Hepatocyte (in vitro differentiated cells): ENCODE measurements around the gene SIVA1. TPM values are rescaled to one million over a fixed set of nuclear protein-coding genes. Genes with fewer than 3 reads are reported as not detected.

Experiments used
- DNase-seq: peaks from one replicate; pipeline ENCODE4 v3.0.0-alpha.2; 2016; ENCODE audit warnings: low spot score
- H2AFZ ChIP-seq: fragments of 200-600 bp; sonication (generic); 2 replicates; pipeline ENCODE4 v1.6.0; 2016; ENCODE audit warnings: antibody characterized with exemption, mild to moderate bottlenecking
- H3K27ac ChIP-seq: fragments of 200-600 bp; sonication (generic); 2 replicates; pipeline ENCODE4 v1.5.1; 2016; ENCODE audit warnings: mild to moderate bottlenecking
- H3K27me3 ChIP-seq: fragments of 200-600 bp; sonication (generic); 2 replicates; pipeline ENCODE4 v1.6.1; 2016
- H3K36me3 ChIP-seq: fragments of 200-600 bp; sonication (generic); replicated peaks from 2 replicates; pipeline ENCODE4 v1.5.1; 2016; ENCODE audit warnings: low read depth; ENCODE audit not compliant: insufficient read depth
- H3K4me1 ChIP-seq: fragments of 200-600 bp; sonication (generic); 2 replicates; pipeline ENCODE4 v1.5.1; 2016; ENCODE audit warnings: mild to moderate bottlenecking, moderate library complexity; ENCODE audit not compliant: insufficient read depth
- H3K4me2 ChIP-seq: fragments of 200-600 bp; sonication (generic); 2 replicates; pipeline ENCODE4 v1.6.0; 2016
- H3K4me3 ChIP-seq: fragments of 200-600 bp; sonication (generic); 2 replicates; pipeline ENCODE4 v1.5.1; 2016; ENCODE audit warnings: mild to moderate bottlenecking
- H3K79me2 ChIP-seq: fragments of 200-600 bp; sonication (generic); 2 replicates; pipeline ENCODE4 v1.6.0; 2017; ENCODE audit warnings: mild to moderate bottlenecking
- H3K9me2 ChIP-seq: fragments of 200-600 bp; sonication (generic); replicated peaks from 2 replicates; pipeline ENCODE4 v1.6.0; 2017; ENCODE audit warnings: mild to moderate bottlenecking; ENCODE audit not compliant: insufficient read depth
- H3K9me3 ChIP-seq: fragments of 200-600 bp; sonication (generic); 2 replicates; pipeline ENCODE4 v1.5.1; 2016; ENCODE audit warnings: low read depth, mild to moderate bottlenecking
- H4K20me1 ChIP-seq: fragments of 200-600 bp; sonication (generic); 2 replicates; pipeline ENCODE4 v1.6.0; 2016; ENCODE audit warnings: mild to moderate bottlenecking; ENCODE audit not compliant: insufficient read depth, poor library complexity, severe bottlenecking
- CTCF ChIP-seq: fragments of 200-600 bp; sonication (generic); IDR thresholded peaks from 2 replicates; pipeline ENCODE4 v1.5.1; 2016; ENCODE audit warnings: antibody characterized with exemption, mild to moderate bottlenecking; ENCODE audit not compliant: poor library complexity
- EZH2 ChIP-seq: fragments of 200-600 bp; sonication (generic); IDR thresholded peaks from 2 replicates; pipeline ENCODE4 v1.6.1; 2016; ENCODE audit warnings: antibody characterized with exemption, mild to moderate bottlenecking, borderline replicate concordance
- EZH2phosphoT487 ChIP-seq: fragments of 200-600 bp; sonication (generic); IDR thresholded peaks from one replicate; pipeline ENCODE4 v1.6.1; 2018; ENCODE audit warnings: antibody characterized with exemption, mild to moderate bottlenecking, low read depth, moderate library complexity; ENCODE audit not compliant: unreplicated experiment, severe bottlenecking
- WGBS: methylation state at CpG from one replicate; pipeline ENCODE4 v1.1.6; 2016; ENCODE audit warnings: low lambda C conversion rate; ENCODE audit errors: missing lambda C conversion rate; 5-methylcytosine and 5-hydroxymethylcytosine counted together
- polyA plus RNA-seq: library from polyadenylated mRNA; unstranded; fragments of >200 nt; fragmentation: Nextera tagmentation; extraction: Ambion mirVana; gene quantifications from 2 replicates; pipeline ENCODE4 v1.2.1, GENCODE V29; 2016
- total RNA-seq: library from RNA; depleted of rRNA; stranded (reverse); fragments of >200 nt; gene quantifications from 2 replicates; pipeline ENCODE4 v1.2.3, GENCODE V29; 2014

The SIVA1 gene
- total and polyA plus RNA-seq, 2 experiments from 2014 or later = 149 to 163 TPM

GRCh38 chr14:104781271-104782077, 28.5 kb downstream of the SIVA1 start:
- H2AFZ ChIP-seq = no peak overlapping the region
- peaks cover 12% of the 10 kb centered on the region for H4K20me1 ChIP-seq
- H3K4me2 ChIP-seq = no peak overlapping the region
- H3K27me3 ChIP-seq = no peaks in the 10 kb centered on the region
- H3K9me3 ChIP-seq = no peaks in the 10 kb centered on the region
- no peak overlapping the region for H3K27ac ChIP-seq
- H3K4me1 ChIP-seq = no peaks in the 10 kb centered on the region
- no peaks in the 10 kb centered on the region for H3K9me2 ChIP-seq
- peaks cover 14% of the 10 kb centered on the region for H3K79me2 ChIP-seq
- 95% methylated on average over 15 of the region's 20 CpGs for WGBS
- no peak overlapping the region for H3K4me3 ChIP-seq
- H3K36me3 ChIP-seq = no peaks in the 10 kb centered on the region
- DNase-seq = no peak
- TF ChIP-seq CTCF (no peak), EZH2phosphoT487 (no peak), EZH2 (no peak)

GRCh38 chr14:104782086-104782807, 29.3 kb downstream of the SIVA1 start:
- H3K27me3 ChIP-seq = no peaks in the 10 kb centered on the region
- no peak for DNase-seq
- no peak for TF ChIP-seq EZH2
- TF ChIP-seq EZH2phosphoT487 = no peak
- TF ChIP-seq CTCF = no peak
- no peaks in the 10 kb centered on the region for H3K36me3 ChIP-seq
- no peaks in the 10 kb centered on the region for H3K9me2 ChIP-seq
- H3K4me2 ChIP-seq = no peak overlapping the region
- peaks cover 19% of the 10 kb centered on the region for H3K79me2 ChIP-seq
- H3K9me3 ChIP-seq = no peaks in the 10 kb centered on the region
- no peak overlapping the region for H2AFZ ChIP-seq
- no peak overlapping the region for H3K4me3 ChIP-seq
- WGBS = 96% methylated on average over 14 of the region's 28 CpGs
- no peak overlapping the region for H3K27ac ChIP-seq
- H3K4me1 ChIP-seq = no peaks in the 10 kb centered on the region
- peaks cover 19% of the 10 kb centered on the region for H4K20me1 ChIP-seq

GRCh38 chr14:104782808-104783139, 29.8 kb downstream of the SIVA1 start:
- H2AFZ ChIP-seq = no peak overlapping the region
- H3K27me3 ChIP-seq = no peaks in the 10 kb centered on the region
- peaks cover 24% of the 10 kb centered on the region for H3K79me2 ChIP-seq
- H3K36me3 ChIP-seq = no peaks in the 10 kb centered on the region
- 93% methylated on average over 13 of the region's 13 CpGs for WGBS
- no peak for DNase-seq
- no peak overlapping the region for H3K4me2 ChIP-seq
- H3K4me1 ChIP-seq = no peaks in the 10 kb centered on the region
- H3K9me2 ChIP-seq = no peaks in the 10 kb centered on the region
- no peaks in the 10 kb centered on the region for H3K9me3 ChIP-seq
- no peak overlapping the region for H3K27ac ChIP-seq
- TF ChIP-seq CTCF (no peak), EZH2 (no peak), EZH2phosphoT487 (no peak)
- peaks cover 24% of the 10 kb centered on the region for H4K20me1 ChIP-seq
- no peak overlapping the region for H3K4me3 ChIP-seq
